Smooth muscle cell (in vitro differentiated cells): ENCODE measurements around the gene CRY2. TPM values are rescaled to one million over a fixed set of nuclear protein-coding genes. Genes with fewer than 3 reads are reported as not detected.

Source experiments
- DNase-seq: peaks from one replicate; lab custom pipeline; 2025; ENCODE audit not compliant: unreplicated experiment; lab: John Stamatoyannopoulos, UW
- H2AFZ ChIP-seq: fragments of 200-600 bp; sonication (generic); 2 replicates; pipeline ENCODE4 v1.6.0; 2016; ENCODE audit warnings: antibody characterized with exemption, low read depth, mild to moderate bottlenecking
- H3F3A ChIP-seq: fragments of 200-600 bp; sonication (generic); 2 replicates; pipeline ENCODE4 v1.6.0; 2017; ENCODE audit warnings: antibody characterized with exemption, low read depth
- H3K27ac ChIP-seq: fragments of 200-600 bp; sonication (generic); 2 replicates; pipeline ENCODE4 v1.5.1; 2016; ENCODE audit warnings: low read depth, mild to moderate bottlenecking
- H3K27me3 ChIP-seq: fragments of 200-600 bp; sonication (generic); 2 replicates; pipeline ENCODE4 v1.6.1; 2016; ENCODE audit warnings: low read depth, mild to moderate bottlenecking
- H3K36me3 ChIP-seq: fragments of 200-600 bp; sonication (generic); 2 replicates; pipeline ENCODE4 v1.5.1; 2016; ENCODE audit warnings: low read depth
- H3K4me1 ChIP-seq: fragments of 200-600 bp; sonication (generic); 2 replicates; pipeline ENCODE4 v1.5.1; 2016; ENCODE audit warnings: low read depth
- H3K4me2 ChIP-seq: fragments of 200-600 bp; sonication (generic); 2 replicates; pipeline ENCODE4 v1.6.0; 2016; ENCODE audit warnings: mild to moderate bottlenecking
- H3K4me3 ChIP-seq: fragments of 200-600 bp; sonication (generic); 2 replicates; pipeline ENCODE4 v1.5.1; 2016; ENCODE audit warnings: mild to moderate bottlenecking
- H3K79me2 ChIP-seq: fragments of 200-600 bp; sonication (generic); 2 replicates; pipeline ENCODE4 v1.6.0; 2016; ENCODE audit warnings: low read depth, mild to moderate bottlenecking
- H3K9ac ChIP-seq: fragments of 200-600 bp; sonication (generic); 2 replicates; pipeline ENCODE4 v1.6.0; 2016; ENCODE audit warnings: low read depth
- H3K9me3 ChIP-seq: fragments of 200-600 bp; sonication (generic); replicated peaks from 2 replicates; pipeline ENCODE4 v1.5.1; 2016; ENCODE audit warnings: low read depth
- H4K20me1 ChIP-seq: fragments of 200-600 bp; sonication (generic); 2 replicates; pipeline ENCODE4 v1.6.0; 2016; ENCODE audit warnings: low read depth
- CTCF ChIP-seq: fragments of 200-600 bp; sonication (generic); IDR thresholded peaks from 2 replicates; pipeline ENCODE4 v1.5.1; 2017; ENCODE audit warnings: borderline replicate concordance, mild to moderate bottlenecking, antibody characterized with exemption; ENCODE audit not compliant: insufficient read depth, poor library complexity, severe bottlenecking
- WGBS: methylation state at CpG from one replicate; pipeline ENCODE4 v1.1.7; 2016; ENCODE audit warnings: low lambda C conversion rate; 5-methylcytosine and 5-hydroxymethylcytosine counted together
- polyA plus RNA-seq: library from polyadenylated mRNA; unstranded; fragments of >200 nt; fragmentation: Nextera tagmentation; extraction: Ambion mirVana; gene quantifications from 2 replicates; pipeline ENCODE4 v1.2.1, GENCODE V29; 2016
- total RNA-seq: library from RNA; depleted of rRNA; stranded (reverse); fragments of >200 nt; gene quantifications from 2 replicates; pipeline ENCODE4 v1.2.3, GENCODE V29; 2014

Gene CRY2
- total and polyA plus RNA-seq, 2 experiments from 2014 or later = 26.1 to 30.3 TPM

GRCh38 chr11:45800261-45800660 is 47.0 kb upstream of the CRY2 start:
- no peaks in the 10 kb centered on the region for H3K4me1 ChIP-seq
- TF ChIP-seq CTCF = no peak
- H3K36me3 ChIP-seq = no peaks in the 10 kb centered on the region
- no peak overlapping the region for H3K9ac ChIP-seq
- H3K27me3 ChIP-seq = no peaks in the 10 kb centered on the region
- DNase-seq = no peak
- H2AFZ ChIP-seq = no peak overlapping the region
- H3F3A ChIP-seq = no peaks in the 10 kb centered on the region
- H3K4me3 ChIP-seq = no peak overlapping the region
- H3K4me2 ChIP-seq = no peak overlapping the region
- WGBS = 86% methylated on average over 2 of the region's 2 CpGs
- peaks cover under 1% of the 10 kb centered on the region for H3K79me2 ChIP-seq
- H4K20me1 ChIP-seq = no peaks in the 10 kb centered on the region
- H3K9me3 ChIP-seq = no peaks in the 10 kb centered on the region
- H3K27ac ChIP-seq = no peak overlapping the region

GRCh38 chr11:45801723-45802315 is 45.5 kb upstream of the CRY2 start:
- peaks cover 16% of the 10 kb centered on the region for H3K79me2 ChIP-seq
- no peaks in the 10 kb centered on the region for H3K9me3 ChIP-seq
- DNase-seq = no peak
- peaks cover 12% of the 10 kb centered on the region for H3K4me1 ChIP-seq
- H3K4me2 ChIP-seq = no peak overlapping the region
- no peak for TF ChIP-seq CTCF
- H3K27ac ChIP-seq = no peak overlapping the region
- H3K27me3 ChIP-seq = no peaks in the 10 kb centered on the region
- no peaks in the 10 kb centered on the region for H3F3A ChIP-seq
- H3K9ac ChIP-seq = no peak overlapping the region
- H2AFZ ChIP-seq = no peak overlapping the region
- no peak overlapping the region for H3K4me3 ChIP-seq
- H4K20me1 ChIP-seq = peaks cover 11% of the 10 kb centered on the region
- WGBS = 83% methylated on average over 2 of the region's 2 CpGs
- H3K36me3 ChIP-seq = no peaks in the 10 kb centered on the region

- Histone ChIP-seq H2AFZ (no peak overlapping the region), H3K9ac (no peak overlapping the region), H3K9me3 (no peaks in the 10 kb centered on the region), H3K36me3 (no peaks in the 10 kb centered on the region), H3K27ac (no peak overlapping the region), H4K20me1 (peaks cover 20% of the 10 kb centered on the region), H3F3A (no peaks in the 10 kb centered on the region), H3K79me2 (peaks cover 22% of the 10 kb centered on the region), H3K4me2 (no peak overlapping the region), H3K4me3 (no peak overlapping the region), H3K4me1 (peaks cover 18% of the 10 kb centered on the region), H3K27me3 (no peaks in the 10 kb centered on the region)
- 92% methylated on average over 10 of the region's 10 CpGs for WGBS
- no peak for DNase-seq
- TF ChIP-seq CTCF = no peak
These were observed 44.6 kb upstream of the CRY2 start for GRCh38 chr11:45802531-45803317.
